ENCODE measurements around the gene TRIM44. TPM values are rescaled to one million over a fixed set of nuclear protein-coding genes. Genes with fewer than 3 reads are reported as not detected.
"Not testable (repeated sequence)": the region's sequence is repeated elsewhere in the genome, so short reads cannot be mapped to it uniquely, and the experiment has no call there.

The TRIM44 gene
- total RNA-seq, 1 donor = 16.8 TPM

DNA sequence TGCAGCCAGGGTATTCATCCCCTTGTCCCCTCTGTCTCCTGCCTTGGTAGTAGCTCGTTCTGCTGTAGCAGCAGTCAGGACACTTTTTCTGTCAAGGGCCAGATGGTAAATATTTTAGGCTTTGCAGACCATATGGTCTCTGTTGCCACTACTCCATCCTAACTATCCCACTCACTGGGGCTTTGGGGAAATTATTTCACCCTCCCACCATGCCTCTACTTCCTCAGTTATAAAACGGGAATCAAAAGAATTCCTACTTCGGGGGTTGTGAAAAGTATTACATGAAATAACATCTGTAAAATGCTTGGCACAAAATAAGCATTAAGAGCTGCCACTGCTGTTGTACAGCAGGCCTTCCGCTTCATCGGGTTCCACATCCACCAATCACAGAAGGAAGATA is 191.4 kb downstream of the TRIM44 start:
- TF ChIP-seq, protein P1, sequence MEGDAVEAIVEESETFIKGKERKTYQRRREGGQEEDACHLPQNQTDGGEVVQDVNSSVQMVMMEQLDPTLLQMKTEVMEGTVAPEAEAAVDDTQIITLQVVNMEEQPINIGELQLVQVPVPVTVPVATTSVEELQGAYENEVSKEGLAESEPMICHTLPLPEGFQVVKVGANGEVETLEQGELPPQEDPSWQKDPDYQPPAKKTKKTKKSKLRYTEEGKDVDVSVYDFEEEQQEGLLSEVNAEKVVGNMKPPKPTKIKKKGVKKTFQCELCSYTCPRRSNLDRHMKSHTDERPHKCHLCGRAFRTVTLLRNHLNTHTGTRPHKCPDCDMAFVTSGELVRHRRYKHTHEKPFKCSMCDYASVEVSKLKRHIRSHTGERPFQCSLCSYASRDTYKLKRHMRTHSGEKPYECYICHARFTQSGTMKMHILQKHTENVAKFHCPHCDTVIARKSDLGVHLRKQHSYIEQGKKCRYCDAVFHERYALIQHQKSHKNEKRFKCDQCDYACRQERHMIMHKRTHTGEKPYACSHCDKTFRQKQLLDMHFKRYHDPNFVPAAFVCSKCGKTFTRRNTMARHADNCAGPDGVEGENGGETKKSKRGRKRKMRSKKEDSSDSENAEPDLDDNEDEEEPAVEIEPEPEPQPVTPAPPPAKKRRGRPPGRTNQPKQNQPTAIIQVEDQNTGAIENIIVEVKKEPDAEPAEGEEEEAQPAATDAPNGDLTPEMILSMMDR (IDR thresholded peaks at IDR 0.05; ENCODE audit: insufficient read depth, low read depth, low read length) = no peak
- H3K4me3 ChIP-seq (ENCODE audit: low read depth, low read length) = no peak overlapping the region
- DNase-seq (ENCODE audit: low read depth) = no peak

DNA sequence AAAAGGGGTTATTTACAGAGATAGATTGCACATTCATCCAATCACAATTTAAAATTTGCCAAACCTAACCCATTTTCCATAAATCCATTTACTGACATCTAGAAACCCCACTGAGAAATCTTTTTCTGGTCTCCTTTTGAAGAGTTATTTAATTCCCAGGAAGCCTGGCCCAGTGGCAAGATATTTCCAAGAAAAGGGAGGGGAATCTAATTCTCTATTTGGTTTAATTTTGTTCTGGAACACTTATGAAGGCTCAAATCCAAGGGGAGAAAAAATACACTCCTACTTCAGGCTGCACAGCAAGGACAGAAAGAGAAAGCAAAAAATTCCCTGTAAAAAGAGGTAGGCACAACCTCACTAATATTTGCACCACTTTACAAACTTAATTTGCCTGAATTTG is 193.1 kb downstream of the TRIM44 start:
- no peak for DNase-seq (ENCODE audit: low read depth)
- TF ChIP-seq, protein P1 (IDR thresholded peaks at IDR 0.05; ENCODE audit: insufficient read depth, low read depth, low read length) = no peak
- no peak overlapping the region for H3K4me3 ChIP-seq (ENCODE audit: low read depth, low read length)

DNA sequence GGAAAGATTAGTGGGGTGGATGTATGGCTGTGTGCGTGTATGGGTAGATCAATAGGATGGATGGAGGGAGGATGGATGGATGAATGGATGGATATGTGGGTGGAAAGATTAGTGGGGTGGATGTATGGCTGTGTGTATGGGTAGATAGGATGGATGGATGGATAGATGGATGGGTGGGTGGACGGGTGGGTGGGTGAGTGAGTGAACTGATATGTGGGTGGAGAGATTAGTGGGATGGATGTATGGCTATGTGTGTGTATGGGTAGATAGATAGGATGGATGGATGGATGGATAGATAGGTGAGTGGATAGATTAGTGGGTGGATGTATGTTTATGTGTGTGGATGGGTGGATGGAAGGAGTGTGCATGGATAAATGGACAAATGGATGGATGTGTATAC is 193.7 kb downstream of the TRIM44 start:
- DNase-seq (ENCODE audit: low read depth) = no peak
- TF ChIP-seq, protein P1 (IDR thresholded peaks at IDR 0.05; ENCODE audit: insufficient read depth, low read depth, low read length) = no peak

DNA sequence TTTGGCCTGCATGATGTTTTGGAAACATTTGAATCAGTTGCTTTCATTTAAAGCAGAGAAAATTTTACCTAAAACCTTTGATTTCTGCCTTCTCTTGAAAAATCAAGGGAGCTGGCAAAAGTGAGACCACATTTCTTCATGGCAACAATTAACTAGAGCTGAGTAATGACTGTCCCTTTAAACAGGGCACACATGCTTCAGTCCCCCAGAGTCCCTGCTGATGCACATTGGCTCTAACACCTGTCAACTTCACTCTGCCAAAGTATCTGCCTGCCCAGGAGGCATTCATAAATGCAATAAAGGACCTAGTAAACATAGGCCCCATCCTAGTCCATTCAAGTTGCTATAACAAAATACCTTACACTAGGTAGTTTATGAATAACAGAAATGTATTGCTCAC is 194.2 kb downstream of the TRIM44 start:
- no peak overlapping the region for H3K4me3 ChIP-seq (ENCODE audit: low read depth, low read length)
- DNase-seq (ENCODE audit: low read depth) = no peak
- TF ChIP-seq, protein P1 (IDR thresholded peaks at IDR 0.05; ENCODE audit: insufficient read depth, low read depth, low read length) = no peak

More for the DNA sequence above, 193.7 kb downstream of the TRIM44 start:
- H3K4me3 ChIP-seq (ENCODE audit: low read depth, low read length) = no peak overlapping the region

DNA sequence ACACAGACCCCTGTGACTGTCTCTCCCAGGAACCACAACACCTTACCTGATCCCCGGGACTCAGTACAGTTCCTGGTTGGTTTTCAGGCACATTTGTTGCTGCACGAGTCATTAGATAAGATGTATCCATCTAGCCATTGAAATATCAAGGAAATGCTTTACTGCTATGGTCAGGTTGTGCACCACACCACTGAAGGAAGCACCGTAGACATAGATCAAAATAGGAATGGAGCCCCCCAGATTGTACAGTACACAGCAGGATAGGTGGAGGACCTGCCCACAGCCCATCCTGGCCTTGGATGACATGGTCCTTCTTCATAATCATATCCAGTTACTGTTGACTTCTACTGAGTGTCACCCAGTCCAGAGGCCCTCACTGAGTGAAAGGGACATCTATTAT is 195.3 kb downstream of the TRIM44 start:
- TF ChIP-seq, protein P1 (IDR thresholded peaks at IDR 0.05; ENCODE audit: insufficient read depth, low read depth, low read length) = no peak
- no peak overlapping the region for H3K4me3 ChIP-seq (ENCODE audit: low read depth, low read length)
- no peak for DNase-seq (ENCODE audit: low read depth)

DNA sequence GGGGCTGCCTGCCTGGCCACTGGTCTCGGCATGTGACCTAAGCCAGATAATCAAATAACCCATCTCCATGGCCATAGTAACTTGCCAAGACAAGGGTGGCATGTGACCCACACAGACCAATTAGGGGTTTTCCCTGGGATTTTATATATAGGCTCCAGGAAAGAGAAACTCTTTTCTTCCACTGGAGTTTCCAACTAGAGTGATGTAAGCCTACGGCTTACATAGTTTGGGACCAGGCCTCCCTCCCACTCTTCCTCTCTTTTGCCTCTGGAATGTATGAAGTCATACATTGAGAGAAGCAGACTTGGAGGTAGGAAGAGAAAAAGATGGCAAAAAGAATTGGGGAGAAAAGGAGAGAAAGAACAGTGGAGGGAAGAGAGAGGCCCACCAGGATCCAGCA is 196.7 kb downstream of the TRIM44 start:
- DNase-seq (ENCODE audit: low read depth) = no peak
- H3K4me3 ChIP-seq (ENCODE audit: low read depth, low read length) = no peak overlapping the region
- TF ChIP-seq, protein P1 (IDR thresholded peaks at IDR 0.05; ENCODE audit: insufficient read depth, low read depth, low read length) = no peak

GRCh38 chr11:35860194-35860593 is 197.6 kb downstream of the TRIM44 start:
- not testable (repeated sequence) for DNase-seq (ENCODE audit: low read depth); H3K4me3 ChIP-seq (ENCODE audit: low read depth, low read length)
